RWPE1 (cell line): ENCODE data around the gene LDB1.
A peak's percentile ranks its signal among the peaks of the same experiment; 100 is the strongest.

Experiments
- CTCF ChIA-PET: fragments of 350-600 bp; sonication (Branson Sonifier 250); formaldehyde crosslinking; extraction: SDS; loops from one replicate; lab custom pipeline; 2021; lab: Yijun Ruan, JAX
- POLR2A ChIA-PET: fragments of 400-600 bp; formaldehyde crosslinking; extraction: SDS; loops from one replicate; lab custom pipeline; 2020; ENCODE audit warnings: antibody characterized with exemption; ENCODE audit not compliant: low non-redundant PET; lab: Yijun Ruan, JAX
- DNase-seq: peaks from one replicate; pipeline ENCODE4 v3.0.0; 2012; ENCODE audit warnings: low spot score
- H3K27ac ChIP-seq: fragments of 450-650 bp; 2 replicates; pipeline ENCODE4 v1.5.1; 2017
- CTCF ChIP-seq: fragments of 450-650 bp; conservative IDR thresholded peaks from 2 replicates; pipeline ENCODE4 v1.5.1; 2017; ENCODE audit warnings: low read depth, mild to moderate bottlenecking

Gene LDB1

DNA sequence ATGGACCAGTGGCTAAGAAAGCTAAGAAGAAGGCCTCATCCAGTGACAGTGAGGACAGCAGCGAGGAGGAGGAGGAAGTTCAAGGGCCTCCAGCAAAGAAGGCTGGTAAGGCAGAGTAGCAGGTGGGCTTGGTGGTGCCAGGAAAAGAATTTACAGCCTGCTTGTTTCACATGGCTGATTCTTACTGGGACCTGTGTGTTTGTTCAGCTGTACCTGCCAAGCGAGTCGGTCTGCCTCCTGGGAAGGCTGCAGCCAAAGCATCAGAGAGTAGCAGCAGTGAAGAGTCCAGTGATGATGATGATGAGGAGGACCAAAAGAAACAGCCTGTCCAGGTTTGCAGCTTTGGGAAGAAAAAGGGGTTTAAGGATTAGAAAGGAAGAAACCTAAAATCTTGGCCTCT lies 37.1 kb upstream of the LDB1 start:
- no peak overlapping the region for H3K27ac ChIP-seq
- no peak for TF ChIP-seq CTCF
- POLR2A ChIA-PET = no interaction called here
- DNase-seq = no peak
- CTCF ChIA-PET = interaction anchor here (0.8 to 1.3 kb wide), 3 partner anchors 12 to 243 kb away, joined by 3 to 8 read pairs (median 4); no protein-coding TSS in a partner anchor

GRCh38 chr10:102154466-102155116 lies 34.4 kb upstream of the LDB1 start:
- CTCF ChIA-PET = interaction anchor here (2.4 kb wide), 1 partner anchor 14 kb away, joined by 10 read pairs; no protein-coding TSS in a partner anchor
- DNase-seq = no peak
- no peak for TF ChIP-seq CTCF
- peak overlapping the region; percentile 11; the same call in 1 of the 2 replicates for H3K27ac ChIP-seq
- POLR2A ChIA-PET = interaction anchor here (1.2 kb wide), 1 partner anchor 18 kb away, joined by 3 read pairs; no protein-coding TSS in a partner anchor

DNA sequence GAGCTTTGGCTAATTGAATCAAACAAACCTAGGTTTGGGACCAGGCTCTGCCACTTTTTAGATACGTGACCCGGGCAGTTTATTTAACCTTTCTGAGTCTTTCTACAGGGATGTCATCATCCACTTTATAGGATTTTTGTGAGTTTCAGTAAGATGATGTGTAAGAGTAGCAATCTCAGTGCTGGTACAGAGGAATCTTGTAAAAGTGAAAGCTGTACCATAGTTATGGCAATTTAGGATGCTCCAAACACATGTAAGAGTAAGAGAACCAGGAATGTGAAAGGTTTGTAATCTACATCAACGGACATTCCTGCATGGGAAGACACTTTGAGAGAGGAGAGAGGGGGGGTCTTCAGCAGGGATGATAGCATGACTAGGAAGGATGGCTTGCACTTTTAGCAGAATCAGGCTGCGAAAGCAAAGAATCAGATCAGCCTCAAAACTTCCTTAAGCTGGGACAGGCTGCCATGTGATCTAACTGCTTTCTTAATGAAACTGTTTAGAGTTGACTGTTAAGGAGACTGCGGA lies 33.0 kb upstream of the LDB1 start:
- ChIA-PET CTCF (interaction anchor here (0.5 to 2.4 kb wide), 4 partner anchors 16 to 1941 kb away, joined by 3 to 10 read pairs (median 3); no protein-coding TSS in a partner anchor), POLR2A (no interaction called here)
- H3K27ac ChIP-seq = no peak overlapping the region
- DNase-seq = no peak
- no peak for TF ChIP-seq CTCF

DNA sequence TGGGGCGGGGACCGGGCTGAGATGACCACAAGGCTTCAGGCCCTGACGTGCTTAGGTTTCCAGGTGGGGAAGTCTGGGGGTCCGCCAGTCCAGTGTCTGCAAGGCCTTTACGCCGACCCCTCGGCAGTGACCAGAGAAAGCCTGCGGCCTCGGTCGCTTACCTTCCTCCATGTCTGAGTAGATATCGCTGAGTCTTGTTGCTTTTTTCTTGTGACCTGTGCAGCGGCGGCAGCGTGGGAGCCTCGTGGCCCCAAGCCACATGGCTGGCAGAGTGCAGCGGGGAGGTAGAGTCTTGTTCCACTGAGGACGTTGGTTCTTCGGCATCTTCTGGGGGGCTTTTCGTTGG lies 32.4 kb upstream of the LDB1 start:
- no peak for TF ChIP-seq CTCF
- ChIA-PET POLR2A (interaction anchor here (0.6 to 1.4 kb wide), 2 partner anchors 20 to 34 kb away, joined by 3 to 4 read pairs; partner anchors contain the start of gene PPRC1), CTCF (interaction anchor here (2.4 kb wide), 1 partner anchor 17 kb away, joined by 10 read pairs; no protein-coding TSS in a partner anchor)
- peak overlapping the region; percentile 96 for H3K27ac ChIP-seq
- DNase-seq = peak; percentile 29

DNA sequence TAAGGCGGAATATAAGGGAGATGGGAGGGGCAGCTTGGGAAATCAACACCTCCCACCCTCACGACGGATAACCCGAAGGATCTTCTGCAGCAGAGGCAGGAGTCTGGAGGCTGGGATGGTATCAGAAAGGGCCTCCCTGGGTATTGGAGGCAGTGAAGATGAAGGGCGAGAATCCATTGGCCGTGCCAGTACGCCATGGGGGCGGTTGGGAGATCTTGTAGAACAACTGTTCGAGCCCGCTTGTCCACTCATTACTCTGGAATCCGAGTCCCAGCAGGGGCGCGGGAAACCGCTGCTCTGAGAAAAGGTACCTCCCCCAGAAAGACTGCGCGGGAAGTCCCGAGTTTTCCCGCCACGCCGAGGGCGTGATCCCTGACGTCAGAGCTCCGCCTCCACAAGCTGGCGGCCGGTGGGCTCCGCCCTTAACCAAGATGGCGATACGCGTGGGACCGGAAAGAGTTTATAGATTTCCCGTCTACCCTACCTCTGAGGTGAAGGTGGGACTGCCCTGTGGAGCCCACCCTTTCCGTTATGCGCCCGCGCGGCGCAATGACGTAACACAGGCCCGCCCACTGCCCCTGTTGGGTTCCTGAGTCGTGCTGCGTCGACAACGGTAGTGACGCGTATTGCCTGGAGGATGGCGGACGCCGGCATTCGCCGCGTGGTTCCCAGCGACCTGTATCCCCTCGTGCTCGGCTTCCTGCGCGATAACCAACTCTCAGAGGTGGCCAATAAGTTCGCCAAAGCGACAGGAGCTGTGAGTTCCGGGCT lies 31.8 kb upstream of the LDB1 start, which contains the start of gene NOLC1:
NOLC1 (plus strand) TSS at position 616 of the 771 bp plus-strand sequence; CDS start at position 638, 22 bp downstream.
- peak within 1 kb of the TSS; percentile 96 for H3K27ac ChIP-seq
- POLR2A ChIA-PET = interaction anchor here (0.6 to 1.4 kb wide), 4 partner anchors 16 to 798 kb away, joined by 3 to 4 read pairs (median 4); partner anchors contain the start of genes BTRC and PPRC1
- TF ChIP-seq CTCF = no peak
- CTCF ChIA-PET = interaction anchor here (0.6 to 2.4 kb wide), 2 partner anchors 17 to 692 kb away, joined by 3 to 10 read pairs; no protein-coding TSS in a partner anchor
- DNase-seq = peak; percentile 97
